IMR-90 (cell line): ENCODE data around the gene KLHDC9. TPM values are rescaled to one million over a fixed set of nuclear protein-coding genes. Genes with fewer than 3 reads are reported as not detected.

Experiments
- ATAC-seq: fragments of 200-7000 bp; cut with Tn5 transposase; 2 replicates; pipeline ENCODE4 v1.9.1; 2020; ENCODE audit warnings: low read depth, mild to moderate bottlenecking, moderate library complexity
- BruUV-seq: library from RNA; stranded (reverse); fragments of 400-500 nt; replicated peaks from 2 replicates; lab custom pipeline; 2021; lab: Mats Ljungman, UMichigan
- CTCF ChIA-PET: fragments of 300-600 bp; formaldehyde crosslinking; extraction: SDS; loops from one replicate; lab custom pipeline; 2021; ENCODE audit warnings: antibody characterized with exemption; lab: Yijun Ruan, JAX
- POLR2A ChIA-PET: fragments of 300-600 bp; sonication (Branson Sonifier 250); formaldehyde crosslinking; loops from one replicate; lab custom pipeline; 2022; ENCODE audit warnings: antibody characterized with exemption; ENCODE audit not compliant: unreplicated experiment; lab: Charles Lee
- DNase-seq: peaks from one replicate; pipeline ENCODE4 v3.0.0; 2013
- H2AFZ ChIP-seq: replicated peaks from 2 replicates; pipeline ENCODE3; 2013; ENCODE audit warnings: low read length, mild to moderate bottlenecking; ENCODE audit not compliant: poor library complexity
- H2AK5ac ChIP-seq: 2 replicates; pipeline ENCODE4 v1.6.1; 2013; ENCODE audit warnings: low read depth, low read length, inconsistent platforms
- H2AK9ac ChIP-seq: replicated peaks from 2 replicates; pipeline ENCODE3; 2013; ENCODE audit warnings: mild to moderate bottlenecking, low read depth, low read length, moderate library complexity; ENCODE audit not compliant: poor library complexity
- H2BK120ac ChIP-seq: 2 replicates; pipeline ENCODE4 v1.6.1; 2013; ENCODE audit warnings: low read depth, low read length, inconsistent platforms
- H2BK15ac ChIP-seq: 3 replicates; pipeline ENCODE4 v1.6.1; 2013; ENCODE audit warnings: low read depth, low read length, inconsistent platforms
- H2BK20ac ChIP-seq: 2 replicates; pipeline ENCODE4 v1.6.1; 2013; ENCODE audit warnings: low read depth, mild to moderate bottlenecking, inconsistent platforms, low read length, moderate library complexity
- H2BK5ac ChIP-seq: 2 replicates; pipeline ENCODE4 v1.6.1; 2013; ENCODE audit warnings: mild to moderate bottlenecking, low read depth, low read length, inconsistent platforms; ENCODE audit not compliant: poor library complexity, severe bottlenecking
- H3K14ac ChIP-seq: replicated peaks from 2 replicates; pipeline ENCODE4 v1.6.1; 2013; ENCODE audit warnings: low read depth, low read length, inconsistent platforms
- H3K18ac ChIP-seq: 2 replicates; pipeline ENCODE4 v1.6.1; 2013; ENCODE audit warnings: low read depth, low read length, control low read depth
- H3K23ac ChIP-seq: 2 replicates; pipeline ENCODE4 v1.6.1; 2013; ENCODE audit warnings: low read depth, low read length, inconsistent platforms
- H3K27ac ChIP-seq: 2 replicates; pipeline ENCODE4 v1.5.1; 2013; ENCODE audit warnings: mild to moderate bottlenecking, control low read depth, low read length; ENCODE audit not compliant: insufficient read depth
- H3K27me3 ChIP-seq: 2 replicates; pipeline ENCODE4 v1.6.1; 2013; ENCODE audit warnings: low read length; ENCODE audit not compliant: control insufficient read depth, insufficient read depth
- H3K36me3 ChIP-seq: 2 replicates; pipeline ENCODE4 v1.6.1; 2013; ENCODE audit warnings: low read length, mixed read lengths; ENCODE audit not compliant: control insufficient read depth, insufficient read depth
- H3K4ac ChIP-seq: 2 replicates; pipeline ENCODE4 v1.6.1; 2013; ENCODE audit warnings: low read depth, low read length, inconsistent platforms
- H3K4me1 ChIP-seq: 2 replicates; pipeline ENCODE4 v1.6.1; 2013; ENCODE audit warnings: low read length, mixed read lengths; ENCODE audit not compliant: control insufficient read depth, insufficient read depth
- H3K4me2 ChIP-seq: 2 replicates; pipeline ENCODE4 v1.6.1; 2013; ENCODE audit warnings: low read depth, mild to moderate bottlenecking, control low read depth, low read length, moderate library complexity
- H3K4me3 ChIP-seq: 2 replicates; pipeline ENCODE4 v1.5.1; 2013; ENCODE audit warnings: low read depth, mild to moderate bottlenecking, control low read depth, low read length, moderate library complexity; ENCODE audit not compliant: insufficient read depth
- H3K56ac ChIP-seq: 2 replicates; pipeline ENCODE4 v1.6.1; 2013; ENCODE audit warnings: low read length, inconsistent platforms; ENCODE audit not compliant: insufficient read depth; ENCODE audit errors: extremely low read depth
- H3K79me1 ChIP-seq, 2 experiments: 2 replicates each; pipeline ENCODE4 v1.6.1; 2013; ENCODE audit warnings: low read length in 2 of 2, inconsistent platforms in 1 of 2, low read depth in 1 of 2
- H3K9ac ChIP-seq: 2 replicates; pipeline ENCODE4 v1.6.1; 2013; ENCODE audit warnings: low read depth, low read length, control low read depth
- H3K9me1 ChIP-seq: 2 replicates; pipeline ENCODE4 v1.6.1; 2013; ENCODE audit warnings: low read length, inconsistent platforms; ENCODE audit not compliant: insufficient read depth
- H3K9me3 ChIP-seq: 2 replicates; pipeline ENCODE4 v1.6.1; 2013; ENCODE audit warnings: low read length; ENCODE audit not compliant: control insufficient read depth, insufficient read depth
- H4K20me1 ChIP-seq: 2 replicates; pipeline ENCODE4 v1.6.1; 2013; ENCODE audit warnings: low read length, inconsistent platforms; ENCODE audit not compliant: insufficient read depth
- H4K5ac ChIP-seq: 2 replicates; pipeline ENCODE4 v1.6.1; 2013; ENCODE audit warnings: mild to moderate bottlenecking, low read depth, low read length, control low read depth
- H4K8ac ChIP-seq, 2 experiments: 2 replicates each; pipeline ENCODE4 v1.6.1; 2013; ENCODE audit warnings: low read depth in 2 of 2, low read length in 2 of 2, control low read depth in 1 of 2, inconsistent platforms in 1 of 2
- H4K91ac ChIP-seq: 2 replicates; pipeline ENCODE4 v1.6.1; 2013; ENCODE audit warnings: low read depth, low read length, inconsistent platforms; ENCODE audit not compliant: insufficient read depth
- BHLHE40 ChIP-seq: fragments of 150-350 bp; IDR thresholded peaks from 2 replicates; pipeline ENCODE4 v1.6.1; 2016; ENCODE audit warnings: mild to moderate bottlenecking, low read depth, low read length
- CEBPB ChIP-seq: IDR thresholded peaks from 2 replicates; pipeline ENCODE4 v1.6.1; 2012; ENCODE audit warnings: low read depth, low read length, improper control_type of control experiment
- CTCF ChIP-seq: conservative IDR thresholded peaks from 2 replicates; pipeline ENCODE4 v1.5.1; 2012; ENCODE audit warnings: mild to moderate bottlenecking, low read depth, low read length, improper control_type of control experiment
- FOS ChIP-seq: fragments of 150-350 bp; IDR thresholded peaks from 2 replicates; pipeline ENCODE4 v1.6.1; 2016; ENCODE audit warnings: low read depth, low read length
- MAFK ChIP-seq: IDR thresholded peaks from 2 replicates; pipeline ENCODE4 v1.6.1; 2012; ENCODE audit warnings: low read depth, low read length, improper control_type of control experiment
- MAZ ChIP-seq: IDR thresholded peaks from 2 replicates; pipeline ENCODE4 v1.6.1; 2012; ENCODE audit warnings: low read depth, mild to moderate bottlenecking, low read length, improper control_type of control experiment, moderate library complexity, borderline replicate concordance
- MXI1 ChIP-seq: IDR thresholded peaks from 2 replicates; pipeline ENCODE4 v1.6.1; 2012; ENCODE audit warnings: low read depth, mild to moderate bottlenecking, low read length, moderate library complexity, borderline replicate concordance
- NFE2L2 ChIP-seq: fragments of 150-350 bp; IDR thresholded peaks from 2 replicates; pipeline ENCODE4 v1.6.1; 2016; ENCODE audit warnings: low read depth, mild to moderate bottlenecking, low read length
- POLR2A ChIP-seq: IDR thresholded peaks from 2 replicates; pipeline ENCODE4 v1.6.1; 2012; ENCODE audit warnings: mild to moderate bottlenecking, low read depth, low read length
- RAD21 ChIP-seq: IDR thresholded peaks from 2 replicates; pipeline ENCODE4 v1.6.1; 2012; ENCODE audit warnings: low read length, improper control_type of control experiment
- RCOR1 ChIP-seq: IDR thresholded peaks from 2 replicates; pipeline ENCODE4 v1.6.1; 2012; ENCODE audit warnings: mild to moderate bottlenecking, low read length, improper control_type of control experiment; ENCODE audit not compliant: insufficient replicate concordance
- RFX5 ChIP-seq: IDR thresholded peaks from 2 replicates; pipeline ENCODE4 v1.8.0; 2012; ENCODE audit warnings: low read depth, mild to moderate bottlenecking, low read length, moderate library complexity
- WGBS, 2 experiments: methylation state at CpG; one replicate each; pipeline versions ENCODE4 v1.1.5 to v1.1.7; 2013; ENCODE audit warnings: missing lambda C conversion rate in 2 of 2; ENCODE audit not compliant: insufficient read length in 1 of 2; ENCODE audit errors: extremely low coverage in 2 of 2; 5-methylcytosine and 5-hydroxymethylcytosine counted together
- dilution Hi-C: fragments of 300-500 bp; cut with HindIII; formaldehyde crosslinking; loops from one replicate; pipeline ENCODE4 v1.14.3; 2018; ENCODE audit warnings: low sequenced_read_pairs; ENCODE audit not compliant: unreplicated experiment
- in situ Hi-C: fragments of 300-500 bp; cut with MboI; formaldehyde crosslinking; loops from 3 replicates; pipeline ENCODE4 v1.14.3; 2019; ENCODE audit warnings: low sequenced_read_pairs, inconsistent platforms, mixed read lengths
- intact Hi-C: fragments of 100-400 bp; cut with micrococcal nuclease; formaldehyde crosslinking; loops from 2 replicates; pipeline ENCODE4 v1.10.0; 2022
- polyA plus RNA-seq, 3 experiments: library from polyadenylated mRNA; depleted of rRNA; stranded (reverse); fragments of >200 nt; gene quantifications; 2 replicates each; pipeline ENCODE4 v1.2.3, GENCODE V29; 2012; ENCODE audit warnings: low replicate concordance in 1 of 3
- total RNA-seq: library from RNA; depleted of rRNA; stranded (reverse); fragments of >200 nt; gene quantifications from 2 replicates; pipeline ENCODE4 v1.2.3, GENCODE V29; 2012

The KLHDC9 gene
- total and polyA plus RNA-seq, 2 of the 4 experiments (the other 2 are of a cell fraction): 0.18 to 0.70 TPM

GRCh38 chr1:161111117-161111516, 13.0 kb downstream of the KLHDC9 start:
- CTCF ChIA-PET: no interaction called here
- 80% methylated on average over 1 of the region's 3 CpGs; no CpG with 5 or more reads in 1 of the 2 experiments for whole genome bisulfite sequencing, 2 experiments
- Histone ChIP-seq H3K56ac (no peak overlapping the region), H3K27ac (no peak overlapping the region), H3K14ac (no peak overlapping the region), H2BK120ac (no peak overlapping the region), H3K18ac (no peak overlapping the region), H2BK20ac (no peak overlapping the region), H3K9me1 (peaks cover 19% of the 10 kb centered on the region), H4K91ac (no peak overlapping the region), H2AFZ (no peak overlapping the region), H4K20me1 (peaks cover 59% of the 10 kb centered on the region), H2AK5ac (no peak overlapping the region), H3K9me3 (no peaks in the 10 kb centered on the region), H3K27me3 (no peaks in the 10 kb centered on the region), H3K23ac (no peak overlapping the region), H2BK15ac (no peak overlapping the region), H2BK5ac (no peak overlapping the region), H3K36me3 (peaks cover 6% of the 10 kb centered on the region), H2AK9ac (no peak overlapping the region), H3K4me3 (no peak overlapping the region), H3K4me1 (peaks cover 2% of the 10 kb centered on the region; the same call in 1 of the 2 replicates), H3K79me1 (peaks cover 12 to 67% of the 10 kb centered on the region in 2 experiments), H4K8ac (no peak overlapping the region), H3K4ac (no peak overlapping the region), H4K5ac (no peak overlapping the region), H3K4me2 (no peak overlapping the region), H3K9ac (no peak overlapping the region)
- BruUV-seq: no TSS peak
- intact Hi-C loops (no loop called here), dilution Hi-C loops (no loop called here), in situ Hi-C loops (no loop called here)
- POLR2A ChIA-PET: no interaction called here
- TF ChIP-seq BHLHE40 (no peak), RFX5 (no peak), MXI1 (no peak), CTCF (no peak), FOS (no peak), NFE2L2 (no peak), POLR2A (no peak), RCOR1 (no peak), RAD21 (no peak), CEBPB (no peak), MAZ (no peak), MAFK (no peak)
- no peak for DNase-seq
- no peak for ATAC-seq
